ENCODE results near the gene TRANK1.

TRANK1 gene

GRCh38 chr3:36988356-36988755 lies 43.5 kb upstream of the TRANK1 start:
- Histone ChIP-seq H3K4me2 (no peak overlapping the region), H3K4me3 (IDR thresholded peaks at IDR 0.05; ENCODE audit: insufficient read depth, low read depth, low read length) (no peak overlapping the region), H3K27ac (no peak overlapping the region), H2AFZ (ENCODE audit: low read depth) (no peak overlapping the region), H3K27me3 (ENCODE audit: insufficient read depth, low read depth) (no peaks in the 10 kb centered on the region), H4K20me1 (ENCODE audit: insufficient read depth) (no peaks in the 10 kb centered on the region), H3K9ac (no peak overlapping the region), H3K79me2 (ENCODE audit: insufficient read depth, low read depth) (peaks cover 40% of the 10 kb centered on the region), H3K4me1 (ENCODE audit: low read depth, poor library complexity, severe bottlenecking) (peaks cover 25% of the 10 kb centered on the region), H3K36me3 (ENCODE audit: insufficient read depth) (no peaks in the 10 kb centered on the region)
- no peak for TF ChIP-seq CTCF (conservative IDR thresholded peaks at IDR 0.05; ENCODE audit: low read depth, low read length)

GRCh38 chr3:36981006-36981405 lies 36.2 kb upstream of the TRANK1 start:
- Histone ChIP-seq H2AFZ (ENCODE audit: low read depth) (no peak overlapping the region), H3K4me1 (ENCODE audit: low read depth, poor library complexity, severe bottlenecking) (no peaks in the 10 kb centered on the region), H3K4me3 (IDR thresholded peaks at IDR 0.05; ENCODE audit: insufficient read depth, low read depth, low read length) (no peak overlapping the region), H3K27ac (no peak overlapping the region), H3K79me2 (ENCODE audit: insufficient read depth, low read depth) (no peaks in the 10 kb centered on the region), H3K27me3 (ENCODE audit: insufficient read depth, low read depth) (no peaks in the 10 kb centered on the region), H3K9ac (no peak overlapping the region), H4K20me1 (ENCODE audit: insufficient read depth) (no peaks in the 10 kb centered on the region), H3K36me3 (ENCODE audit: insufficient read depth) (no peaks in the 10 kb centered on the region), H3K4me2 (no peak overlapping the region)
- TF ChIP-seq CTCF (conservative IDR thresholded peaks at IDR 0.05; ENCODE audit: low read depth, low read length) = no peak

GRCh38 chr3:36973139-36973538 lies 28.3 kb upstream of the TRANK1 start:
- H3K4me2 ChIP-seq = no peak overlapping the region
- no peaks in the 10 kb centered on the region for H3K36me3 ChIP-seq (ENCODE audit: insufficient read depth)
- no peak for TF ChIP-seq CTCF (conservative IDR thresholded peaks at IDR 0.05; ENCODE audit: low read depth, low read length)

GRCh38 chr3:36972163-36972562 lies 27.3 kb upstream of the TRANK1 start:
- Histone ChIP-seq H3K4me2 (no peak overlapping the region), H3K27ac (no peak overlapping the region), H3K79me2 (ENCODE audit: insufficient read depth, low read depth) (no peaks in the 10 kb centered on the region), H3K36me3 (ENCODE audit: insufficient read depth) (no peaks in the 10 kb centered on the region), H4K20me1 (ENCODE audit: insufficient read depth) (no peaks in the 10 kb centered on the region), H3K27me3 (ENCODE audit: insufficient read depth, low read depth) (no peaks in the 10 kb centered on the region), H3K4me3 (IDR thresholded peaks at IDR 0.05; ENCODE audit: insufficient read depth, low read depth, low read length) (no peak overlapping the region), H3K9ac (no peak overlapping the region), H2AFZ (ENCODE audit: low read depth) (no peak overlapping the region), H3K4me1 (ENCODE audit: low read depth, poor library complexity, severe bottlenecking) (no peaks in the 10 kb centered on the region)
- no peak for TF ChIP-seq CTCF (conservative IDR thresholded peaks at IDR 0.05; ENCODE audit: low read depth, low read length)

More at GRCh38 chr3:36973139-36973538, 28.3 kb upstream of the TRANK1 start:
- no peaks in the 10 kb centered on the region for H3K4me1 ChIP-seq (ENCODE audit: low read depth, poor library complexity, severe bottlenecking)
- no peaks in the 10 kb centered on the region for H3K27me3 ChIP-seq (ENCODE audit: insufficient read depth, low read depth)
- no peak overlapping the region for H3K27ac ChIP-seq
- H3K79me2 ChIP-seq (ENCODE audit: insufficient read depth, low read depth) = no peaks in the 10 kb centered on the region
- H3K9ac ChIP-seq = no peak overlapping the region
- no peak overlapping the region for H2AFZ ChIP-seq (ENCODE audit: low read depth)
- H3K4me3 ChIP-seq (IDR thresholded peaks at IDR 0.05; ENCODE audit: insufficient read depth, low read depth, low read length) = no peak overlapping the region
- H4K20me1 ChIP-seq (ENCODE audit: insufficient read depth) = no peaks in the 10 kb centered on the region

Measured in KMS-11 (cell line).